ENCODE measurements around the gene PARVA. TPM values are rescaled to one million over a fixed set of nuclear protein-coding genes. Genes with fewer than 3 reads are reported as not detected.

The PARVA gene
- total and polyA plus RNA-seq, 3 donors from 2014 or later, result 18.7 to 23.7 (median 23.6) TPM

- Histone ChIP-seq H3K27ac (no peak overlapping the region), H3K36me3 (ENCODE audit: low read depth, missing control alignments) (no peaks in the 10 kb centered on the region), H3K4me1 (peaks cover 2% of the 10 kb centered on the region), H3K4me3 (no peak overlapping the region), H3K9me3 (no peaks in the 10 kb centered on the region), H3K27me3 (no peaks in the 10 kb centered on the region)
- WGBS, 2 donors, result 24 to 25% methylated on average over 7 of the region's 7 CpGs
- TF ChIP-seq CTCF (IDR thresholded peaks at IDR 0.05) (peak; percentile 65 to 82 (median 72)), POLR2A (IDR thresholded peaks at IDR 0.05) (no peak)
- peak; percentile 91 for DNase-seq
- intact Hi-C loops (cut with DNase I; ENCODE audit: low total_unique reads), result loop anchor here (5.0 kb wide), 1 partner anchor 561 kb away; no protein-coding TSS in a partner anchor
Measured at GRCh38 chr11:12331239-12331874, 46.0 kb upstream of the PARVA start.

GRCh38 chr11:12343526-12343925 lies 33.8 kb upstream of the PARVA start:
- no peaks in the 10 kb centered on the region for H3K36me3 ChIP-seq (ENCODE audit: low read depth, missing control alignments)
- no peak for DNase-seq
- H3K27me3 ChIP-seq, result no peaks in the 10 kb centered on the region
- no peaks in the 10 kb centered on the region for H3K4me1 ChIP-seq
- intact Hi-C loops (cut with DNase I; ENCODE audit: low total_unique reads), result no loop called here
- no peak overlapping the region for H3K4me3 ChIP-seq
- no peak overlapping the region for H3K27ac ChIP-seq
- no peaks in the 10 kb centered on the region for H3K9me3 ChIP-seq
- no peak for TF ChIP-seq POLR2A (IDR thresholded peaks at IDR 0.05)
- no peak for TF ChIP-seq CTCF (IDR thresholded peaks at IDR 0.05)
- 69 to 77% methylated on average over 6 of the region's 6 CpGs for WGBS, 2 donors

- H3K4me3 ChIP-seq, result no peak overlapping the region
- 93 to 100% methylated on average over 1 of the region's 1 CpG for WGBS, 2 donors
- H3K27ac ChIP-seq, result no peak overlapping the region
- intact Hi-C loops (cut with DNase I; ENCODE audit: low total_unique reads), result no loop called here
- DNase-seq, result no peak
- TF ChIP-seq POLR2A (IDR thresholded peaks at IDR 0.05) (no peak), CTCF (IDR thresholded peaks at IDR 0.05) (no peak)
- H3K9me3 ChIP-seq, result no peaks in the 10 kb centered on the region
- no peaks in the 10 kb centered on the region for H3K4me1 ChIP-seq
- no peaks in the 10 kb centered on the region for H3K36me3 ChIP-seq (ENCODE audit: low read depth, missing control alignments)
- no peaks in the 10 kb centered on the region for H3K27me3 ChIP-seq
Measured at GRCh38 chr11:12353534-12353933, 23.8 kb upstream of the PARVA start.

- intact Hi-C loops (cut with DNase I; ENCODE audit: low total_unique reads), result no loop called here
- 69 to 71% methylated on average over 9 of the region's 9 CpGs for WGBS, 2 donors
- no peaks in the 10 kb centered on the region for H3K27me3 ChIP-seq
Measured at GRCh38 chr11:12354750-12355545, 22.4 kb upstream of the PARVA start.

More at GRCh38 chr11:12354750-12355545, 22.4 kb upstream of the PARVA start:
- H3K36me3 ChIP-seq (ENCODE audit: low read depth, missing control alignments), result no peaks in the 10 kb centered on the region
- H3K4me1 ChIP-seq, result no peaks in the 10 kb centered on the region
- TF ChIP-seq POLR2A (IDR thresholded peaks at IDR 0.05) (no peak), CTCF (IDR thresholded peaks at IDR 0.05) (no peak)
- H3K9me3 ChIP-seq, result no peaks in the 10 kb centered on the region
- DNase-seq, result no peak
- no peak overlapping the region for H3K27ac ChIP-seq
- H3K4me3 ChIP-seq, result no peak overlapping the region
